HEK293 (cell line): ENCODE measurements around the gene FMO1.

Source experiments
- CTCF ChIA-PET: fragments of 350-600 bp; formaldehyde crosslinking; extraction: SDS; loops from one replicate; lab custom pipeline; 2021; ENCODE audit warnings: antibody characterized with exemption; lab: Yijun Ruan, JAX
- POLR2A ChIA-PET: fragments of 300-600 bp; formaldehyde crosslinking; extraction: SDS; loops from one replicate; lab custom pipeline; 2020; ENCODE audit warnings: antibody characterized with exemption, inconsistent platforms; lab: Yijun Ruan, JAX
- H3K27ac ChIP-seq: fragments of 200-500 bp; sonication (Bioruptor generic); 2 replicates; pipeline ENCODE4 v1.5.1; 2014; ENCODE audit warnings: low read depth, low read length, control low read depth, inconsistent platforms; ENCODE audit errors: extremely low read depth
- H3K36me3 ChIP-seq, 2 experiments: fragments of 200-500 bp in 1 of 2; sonication (Bioruptor generic) in 1 of 2; 1 replicate in 1 of 2; 2 replicates in 1 of 2; pipeline ENCODE4 v1.5.1; 2014 to 2017; ENCODE audit warnings: inconsistent platforms in 2 of 2, low read length in 2 of 2; ENCODE audit not compliant: control insufficient read depth in 2 of 2, insufficient read depth in 1 of 2
- H3K4me1 ChIP-seq: fragments of 200-500 bp; sonication (Bioruptor generic); 2 replicates; pipeline ENCODE4 v1.5.1; 2014; ENCODE audit warnings: mild to moderate bottlenecking, low read length, inconsistent platforms; ENCODE audit not compliant: control insufficient read depth, insufficient read depth
- H3K4me3 ChIP-seq: 2 replicates; pipeline ENCODE4 v1.5.1; 2011; ENCODE audit warnings: low read depth, mild to moderate bottlenecking, control low read depth, low read length, moderate library complexity
- H3K9me3 ChIP-seq: fragments of 200-500 bp; sonication (Bioruptor generic); 2 replicates; pipeline ENCODE4 v1.5.1; 2014; ENCODE audit warnings: low read depth, low read length, inconsistent platforms; ENCODE audit not compliant: control insufficient read depth, insufficient read depth
- FEZF1 ChIP-seq: fragments of 450-650 bp; formaldehyde crosslinking; IDR thresholded peaks from 2 replicates; pipeline ENCODE4 v1.5.1; 2016; ENCODE audit warnings: missing biosample characterization, missing genetic modification characterization
- HOXC10 ChIP-seq: sonication (generic); formaldehyde crosslinking; IDR thresholded peaks from 2 replicates; pipeline ENCODE4 v1.8.1; 2023; ENCODE audit warnings: mild to moderate bottlenecking, missing genetic modification reagents
- IKZF3 ChIP-seq: fragments of 450-650 bp; IDR thresholded peaks from 2 replicates; pipeline ENCODE4 v1.5.0; 2018; ENCODE audit warnings: missing biosample characterization, mild to moderate bottlenecking, missing genetic modification characterization, moderate library complexity
- MYNN ChIP-seq: fragments of 450-650 bp; formaldehyde crosslinking; IDR thresholded peaks from 2 replicates; pipeline ENCODE4 v1.5.1; 2016; ENCODE audit warnings: missing biosample characterization, missing genetic modification characterization, borderline replicate concordance
- SP2 ChIP-seq: fragments of 450-650 bp; formaldehyde crosslinking; IDR thresholded peaks from 2 replicates; pipeline ENCODE4 v1.5.1; 2016; ENCODE audit warnings: missing biosample characterization, missing genetic modification characterization
- ZBTB21 ChIP-seq: fragments of 450-650 bp; formaldehyde crosslinking; IDR thresholded peaks from 2 replicates; pipeline ENCODE4 v1.5.1; 2017; ENCODE audit warnings: missing biosample characterization, missing genetic modification characterization
- ZIC2 ChIP-seq: fragments of 450-650 bp; formaldehyde crosslinking; IDR thresholded peaks from 2 replicates; pipeline ENCODE4 v1.5.1; 2016; ENCODE audit warnings: missing biosample characterization, missing genetic modification characterization
- ZNF157 ChIP-seq: fragments of 450-650 bp; formaldehyde crosslinking; IDR thresholded peaks from 2 replicates; pipeline ENCODE4 v1.5.1; 2016; ENCODE audit warnings: missing biosample characterization, missing genetic modification characterization
- ZNF211 ChIP-seq: fragments of 450-650 bp; formaldehyde crosslinking; IDR thresholded peaks from 2 replicates; pipeline ENCODE4 v1.5.1; 2016; ENCODE audit warnings: low read depth, missing biosample characterization, missing genetic modification characterization
- ZNF214 ChIP-seq: fragments of 450-650 bp; formaldehyde crosslinking; IDR thresholded peaks from 2 replicates; pipeline ENCODE4 v1.5.1; 2017; ENCODE audit warnings: missing biosample characterization, mild to moderate bottlenecking, missing genetic modification characterization, borderline replicate concordance
- ZNF302 ChIP-seq: fragments of 450-650 bp; formaldehyde crosslinking; IDR thresholded peaks from 2 replicates; pipeline ENCODE4 v1.5.1; 2016; ENCODE audit warnings: missing biosample characterization, missing genetic modification characterization, low read depth
- ZNF335 ChIP-seq: fragments of 450-650 bp; formaldehyde crosslinking; conservative IDR thresholded peaks from 2 replicates; pipeline ENCODE4 v1.5.1; 2016; ENCODE audit warnings: missing biosample characterization, missing genetic modification characterization
- ZNF354C ChIP-seq: fragments of 450-650 bp; formaldehyde crosslinking; IDR thresholded peaks from 2 replicates; pipeline ENCODE4 v1.5.1; 2016; ENCODE audit warnings: missing biosample characterization, missing genetic modification characterization, low read depth, borderline replicate concordance
- ZNF629 ChIP-seq: fragments of 450-650 bp; formaldehyde crosslinking; IDR thresholded peaks from 2 replicates; pipeline ENCODE4 v1.5.1; 2017; ENCODE audit warnings: missing biosample characterization, missing genetic modification characterization
- ZNF792 ChIP-seq: fragments of 450-650 bp; formaldehyde crosslinking; IDR thresholded peaks from 2 replicates; pipeline ENCODE4 v1.5.1; 2016; ENCODE audit warnings: missing biosample characterization, missing genetic modification characterization
- ZNF830 ChIP-seq: fragments of 450-650 bp; IDR thresholded peaks from 2 replicates; pipeline ENCODE4 v1.5.0; 2018; ENCODE audit warnings: missing biosample characterization, missing genetic modification characterization, low read depth, mild to moderate bottlenecking, moderate library complexity
- TF ChIP-seq, protein P1 (sequence below): fragments of 450-650 bp; formaldehyde crosslinking; IDR thresholded peaks from 2 replicates; pipeline ENCODE4 v1.5.1; 2016; ENCODE audit warnings: missing biosample characterization, missing genetic modification characterization
- TF ChIP-seq, protein P2 (sequence below): fragments of 450-650 bp; formaldehyde crosslinking; IDR thresholded peaks from 2 replicates; pipeline ENCODE4 v1.5.1; 2016; ENCODE audit warnings: missing biosample characterization, missing genetic modification characterization
- TF ChIP-seq, protein P3 (sequence below): fragments of 450-650 bp; formaldehyde crosslinking; IDR thresholded peaks from 2 replicates; pipeline ENCODE4 v1.5.1; 2016; ENCODE audit warnings: missing biosample characterization, missing genetic modification characterization
- TF ChIP-seq, protein P4 (sequence below): fragments of 450-650 bp; formaldehyde crosslinking; IDR thresholded peaks from 2 replicates; pipeline ENCODE4 v1.5.1; 2016; ENCODE audit warnings: missing biosample characterization, missing genetic modification characterization
- TF ChIP-seq, protein P5 (sequence below): fragments of 450-650 bp; IDR thresholded peaks from 2 replicates; pipeline ENCODE4 v1.5.1; 2018; ENCODE audit warnings: missing biosample characterization, missing genetic modification characterization
- TF ChIP-seq, protein P6 (sequence below): fragments of 450-650 bp; formaldehyde crosslinking; IDR thresholded peaks from 2 replicates; pipeline ENCODE4 v1.5.1; 2016; ENCODE audit warnings: missing biosample characterization, missing genetic modification characterization

The FMO1 gene

DNA sequence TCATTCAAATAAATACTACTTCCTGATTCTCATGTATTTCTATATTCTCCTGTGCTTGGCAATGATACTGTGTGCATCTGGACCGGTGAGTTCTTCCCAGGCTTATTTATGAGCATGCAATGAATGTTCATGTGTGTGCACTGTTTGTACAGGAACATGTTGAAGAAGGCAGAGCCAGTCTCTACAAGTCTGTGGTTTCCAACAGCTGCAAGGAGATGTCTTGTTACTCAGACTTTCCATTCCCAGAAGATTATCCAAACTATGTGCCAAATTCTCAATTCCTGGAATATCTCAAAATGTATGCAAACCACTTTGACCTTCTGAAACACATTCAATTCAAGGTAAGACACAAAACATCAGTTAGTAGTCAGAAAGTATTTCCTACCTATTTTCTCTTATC lies 19.1 kb downstream of the FMO1 start:
- CTCF ChIA-PET = no interaction called here
- POLR2A ChIA-PET = no interaction called here
- Histone ChIP-seq H3K4me1 (no peaks in the 10 kb centered on the region), H3K36me3 (no peaks in the 10 kb centered on the region), H3K4me3 (no peak overlapping the region), H3K9me3 (no peaks in the 10 kb centered on the region), H3K27ac (no peak overlapping the region)
- TF ChIP-seq ZNF157 (tag by site-specific recombination) (no peak), SP2 (tag by site-specific recombination) (no peak), ZNF629 (tag by site-specific recombination) (no peak), ZNF335 (tag by site-specific recombination) (no peak), ZBTB21 (tag by site-specific recombination) (no peak), ZNF792 (no peak), ZNF354C (no peak), IKZF3 (no peak), ZNF214 (tag by site-specific recombination) (no peak), ZNF302 (tag by site-specific recombination) (no peak), FEZF1 (tag by site-specific recombination) (no peak)
- TF ChIP-seq, protein P1, sequence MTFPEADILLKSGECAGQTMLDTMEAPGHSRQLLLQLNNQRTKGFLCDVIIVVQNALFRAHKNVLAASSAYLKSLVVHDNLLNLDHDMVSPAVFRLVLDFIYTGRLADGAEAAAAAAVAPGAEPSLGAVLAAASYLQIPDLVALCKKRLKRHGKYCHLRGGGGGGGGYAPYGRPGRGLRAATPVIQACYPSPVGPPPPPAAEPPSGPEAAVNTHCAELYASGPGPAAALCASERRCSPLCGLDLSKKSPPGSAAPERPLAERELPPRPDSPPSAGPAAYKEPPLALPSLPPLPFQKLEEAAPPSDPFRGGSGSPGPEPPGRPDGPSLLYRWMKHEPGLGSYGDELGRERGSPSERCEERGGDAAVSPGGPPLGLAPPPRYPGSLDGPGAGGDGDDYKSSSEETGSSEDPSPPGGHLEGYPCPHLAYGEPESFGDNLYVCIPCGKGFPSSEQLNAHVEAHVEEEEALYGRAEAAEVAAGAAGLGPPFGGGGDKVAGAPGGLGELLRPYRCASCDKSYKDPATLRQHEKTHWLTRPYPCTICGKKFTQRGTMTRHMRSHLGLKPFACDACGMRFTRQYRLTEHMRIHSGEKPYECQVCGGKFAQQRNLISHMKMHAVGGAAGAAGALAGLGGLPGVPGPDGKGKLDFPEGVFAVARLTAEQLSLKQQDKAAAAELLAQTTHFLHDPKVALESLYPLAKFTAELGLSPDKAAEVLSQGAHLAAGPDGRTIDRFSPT (tag by site-specific recombination) = no peak
- TF ChIP-seq, protein P2, sequence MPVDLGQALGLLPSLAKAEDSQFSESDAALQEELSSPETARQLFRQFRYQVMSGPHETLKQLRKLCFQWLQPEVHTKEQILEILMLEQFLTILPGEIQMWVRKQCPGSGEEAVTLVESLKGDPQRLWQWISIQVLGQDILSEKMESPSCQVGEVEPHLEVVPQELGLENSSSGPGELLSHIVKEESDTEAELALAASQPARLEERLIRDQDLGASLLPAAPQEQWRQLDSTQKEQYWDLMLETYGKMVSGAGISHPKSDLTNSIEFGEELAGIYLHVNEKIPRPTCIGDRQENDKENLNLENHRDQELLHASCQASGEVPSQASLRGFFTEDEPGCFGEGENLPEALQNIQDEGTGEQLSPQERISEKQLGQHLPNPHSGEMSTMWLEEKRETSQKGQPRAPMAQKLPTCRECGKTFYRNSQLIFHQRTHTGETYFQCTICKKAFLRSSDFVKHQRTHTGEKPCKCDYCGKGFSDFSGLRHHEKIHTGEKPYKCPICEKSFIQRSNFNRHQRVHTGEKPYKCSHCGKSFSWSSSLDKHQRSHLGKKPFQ (tag by site-specific recombination) = no peak
- TF ChIP-seq, protein P3, sequence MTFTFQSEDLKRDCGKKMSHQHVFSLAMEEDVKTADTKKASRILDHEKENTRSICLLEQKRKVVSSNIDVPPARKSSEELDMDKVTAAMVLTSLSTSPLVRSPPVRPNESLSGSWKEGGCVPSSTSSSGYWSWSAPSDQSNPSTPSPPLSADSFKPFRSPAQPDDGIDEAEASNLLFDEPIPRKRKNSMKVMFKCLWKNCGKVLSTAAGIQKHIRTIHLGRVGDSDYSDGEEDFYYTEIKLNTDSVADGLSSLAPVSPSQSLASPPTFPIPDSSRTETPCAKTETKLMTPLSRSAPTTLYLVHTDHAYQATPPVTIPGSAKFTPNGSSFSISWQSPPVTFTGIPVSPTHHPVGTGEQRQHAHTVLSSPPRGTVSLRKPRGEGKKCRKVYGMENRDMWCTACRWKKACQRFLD (tag by site-specific recombination) = no peak
- TF ChIP-seq, protein P4, sequence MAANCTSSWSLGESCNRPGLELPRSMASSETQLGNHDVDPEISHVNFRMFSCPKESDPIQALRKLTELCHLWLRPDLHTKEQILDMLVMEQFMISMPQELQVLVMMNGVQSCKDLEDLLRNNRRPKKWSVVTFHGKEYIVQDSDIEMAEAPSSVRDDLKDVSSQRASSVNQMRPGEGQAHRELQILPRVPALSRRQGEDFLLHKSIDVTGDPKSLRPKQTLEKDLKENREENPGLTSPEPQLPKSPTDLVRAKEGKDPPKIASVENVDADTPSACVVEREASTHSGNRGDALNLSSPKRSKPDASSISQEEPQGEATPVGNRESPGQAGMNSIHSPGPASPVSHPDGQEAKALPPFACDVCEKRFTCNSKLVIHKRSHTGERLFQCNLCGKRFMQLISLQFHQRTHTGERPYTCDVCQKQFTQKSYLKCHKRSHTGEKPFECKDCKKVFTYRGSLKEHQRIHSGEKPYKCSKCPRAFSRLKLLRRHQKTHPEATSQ (tag by site-specific recombination) = no peak

DNA sequence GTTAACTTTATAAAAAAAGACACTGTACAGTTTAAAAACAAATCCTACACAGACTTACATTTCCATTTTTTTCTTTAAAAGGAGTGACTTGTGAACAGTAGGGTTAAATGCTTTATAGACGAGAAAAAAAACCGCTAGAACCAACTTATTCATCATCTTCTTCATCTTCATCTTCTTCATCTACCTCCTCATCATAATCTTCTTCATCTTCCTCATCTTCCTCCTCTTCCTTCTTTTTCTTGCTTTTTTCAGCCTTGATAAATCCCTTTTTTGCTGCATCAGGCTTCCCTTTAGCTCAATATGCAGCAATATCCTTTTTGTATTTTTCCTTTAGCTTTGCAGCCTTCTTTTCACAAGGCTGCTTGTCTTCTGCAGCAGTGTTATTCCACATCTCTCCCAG lies 22.5 kb downstream of the FMO1 start:
- no peaks in the 10 kb centered on the region for H3K4me1 ChIP-seq
- H3K36me3 ChIP-seq = no peaks in the 10 kb centered on the region
- ChIA-PET CTCF (no interaction called here), POLR2A (no interaction called here)
- no peaks in the 10 kb centered on the region for H3K9me3 ChIP-seq
- H3K4me3 ChIP-seq = no peak overlapping the region
- TF ChIP-seq MYNN (tag by site-specific recombination) = no peak
- TF ChIP-seq, protein P5, sequence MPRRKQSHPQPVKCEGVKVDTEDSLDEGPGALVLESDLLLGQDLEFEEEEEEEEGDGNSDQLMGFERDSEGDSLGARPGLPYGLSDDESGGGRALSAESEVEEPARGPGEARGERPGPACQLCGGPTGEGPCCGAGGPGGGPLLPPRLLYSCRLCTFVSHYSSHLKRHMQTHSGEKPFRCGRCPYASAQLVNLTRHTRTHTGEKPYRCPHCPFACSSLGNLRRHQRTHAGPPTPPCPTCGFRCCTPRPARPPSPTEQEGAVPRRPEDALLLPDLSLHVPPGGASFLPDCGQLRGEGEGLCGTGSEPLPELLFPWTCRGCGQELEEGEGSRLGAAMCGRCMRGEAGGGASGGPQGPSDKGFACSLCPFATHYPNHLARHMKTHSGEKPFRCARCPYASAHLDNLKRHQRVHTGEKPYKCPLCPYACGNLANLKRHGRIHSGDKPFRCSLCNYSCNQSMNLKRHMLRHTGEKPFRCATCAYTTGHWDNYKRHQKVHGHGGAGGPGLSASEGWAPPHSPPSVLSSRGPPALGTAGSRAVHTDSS (tag by site-specific recombination) = peak; percentile 92
- no peak for TF ChIP-seq ZNF830 (tag by site-specific recombination)
- TF ChIP-seq, protein P6, sequence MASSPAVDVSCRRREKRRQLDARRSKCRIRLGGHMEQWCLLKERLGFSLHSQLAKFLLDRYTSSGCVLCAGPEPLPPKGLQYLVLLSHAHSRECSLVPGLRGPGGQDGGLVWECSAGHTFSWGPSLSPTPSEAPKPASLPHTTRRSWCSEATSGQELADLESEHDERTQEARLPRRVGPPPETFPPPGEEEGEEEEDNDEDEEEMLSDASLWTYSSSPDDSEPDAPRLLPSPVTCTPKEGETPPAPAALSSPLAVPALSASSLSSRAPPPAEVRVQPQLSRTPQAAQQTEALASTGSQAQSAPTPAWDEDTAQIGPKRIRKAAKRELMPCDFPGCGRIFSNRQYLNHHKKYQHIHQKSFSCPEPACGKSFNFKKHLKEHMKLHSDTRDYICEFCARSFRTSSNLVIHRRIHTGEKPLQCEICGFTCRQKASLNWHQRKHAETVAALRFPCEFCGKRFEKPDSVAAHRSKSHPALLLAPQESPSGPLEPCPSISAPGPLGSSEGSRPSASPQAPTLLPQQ (tag by site-specific recombination) = no peak
- no peak for TF ChIP-seq HOXC10
- TF ChIP-seq ZIC2 (tag by site-specific recombination) = no peak
- TF ChIP-seq ZNF211 (tag by site-specific recombination) = no peak
- H3K27ac ChIP-seq = no peak overlapping the region
